NCI-H526 treated with DMSO at 0.1 percent for 48 hours (cell line): Measurements from ENCODE around the gene CATSPERZ.
"Not testable (repeated sequence)": the region's sequence is repeated elsewhere in the genome, so short reads cannot be mapped to it uniquely, and the experiment has no call there.

ENCODE experiments used
- DNase-seq: peaks from one replicate; lab custom pipeline; 2025; lab: John Stamatoyannopoulos, UW

The CATSPERZ gene

GRCh38 chr11:64304316-64305072 is 4.3 kb downstream of the CATSPERZ start:
- DNase-seq, result peak; percentile 89

- DNase-seq, result peak; percentile 99
These were observed 5.0 kb downstream of the CATSPERZ start, which contains the start of gene ESRRA for GRCh38 chr11:64305075-64305690. Gene ESRRA, plus strand, starts transcription at chr11:64305524. Its CDS starts 1,656 bp downstream, at chr11:64307180.

GRCh38 chr11:64305691-64306562 is 5.8 kb downstream of the CATSPERZ start:
- peak; percentile 57 for DNase-seq

GRCh38 chr11:64306563-64306875 is 6.4 kb downstream of the CATSPERZ start:
- no peak for DNase-seq

- DNase-seq, result no peak
These were observed 6.9 kb downstream of the CATSPERZ start for GRCh38 chr11:64306876-64307622.

- not testable (repeated sequence) for DNase-seq
These were observed 7.6 kb downstream of the CATSPERZ start for GRCh38 chr11:64307795-64308194.

- no peak for DNase-seq
These were observed 12.8 kb downstream of the CATSPERZ start for GRCh38 chr11:64312947-64313346.

- no peak for DNase-seq
These were observed 13.5 kb downstream of the CATSPERZ start for GRCh38 chr11:64313491-64314145.

GRCh38 chr11:64314146-64314804 is 14.1 kb downstream of the CATSPERZ start:
- no peak for DNase-seq

- no peak for DNase-seq
These were observed 14.8 kb downstream of the CATSPERZ start for GRCh38 chr11:64314805-64315561.

- DNase-seq, result not testable (repeated sequence)
These were observed 15.7 kb downstream of the CATSPERZ start for GRCh38 chr11:64315667-64316526.

- peak; percentile 37 for DNase-seq
These were observed 16.6 kb downstream of the CATSPERZ start for GRCh38 chr11:64316672-64317324.

- peak; percentile 99 for DNase-seq
These were observed 17.3 kb downstream of the CATSPERZ start, which contains the start of gene TRMT112 for GRCh38 chr11:64317325-64317960. Gene TRMT112, minus strand, starts transcription at chr11:64317559. Its CDS starts 33 bp downstream, at chr11:64317526.

- DNase-seq, result peak; percentile 99
These were observed 18.0 kb downstream of the CATSPERZ start, which contains the start of gene PRDX5 for GRCh38 chr11:64317961-64318765. Gene PRDX5, plus strand, starts transcription at chr11:64318121. Its CDS starts 95 bp downstream, at chr11:64318216.

- no peak for DNase-seq
These were observed 18.9 kb downstream of the CATSPERZ start for GRCh38 chr11:64318766-64319761.

- DNase-seq, result no peak
These were observed 20.4 kb downstream of the CATSPERZ start for GRCh38 chr11:64320556-64320955.
